Measurements from ENCODE around the gene ELOB. TPM values are rescaled to one million over a fixed set of nuclear protein-coding genes. Genes with fewer than 3 reads are reported as not detected.

ELOB gene
- 178 TPM for total RNA-seq

- Histone ChIP-seq H3K4me3 (ENCODE audit: low read length in 3 of 3) (peak within 1 kb of the TSS; percentile 96 to 99 (median 98)), H3K9ac (ENCODE audit: low read depth in 1 of 3, low read length in 3 of 3) (peak within 1 kb of the TSS; percentile 100), H3K36me3 (ENCODE audit: control insufficient read depth in 3 of 3, insufficient read depth in 3 of 3, low read length in 3 of 3) (peaks cover 18 to 26% (median 24%) of the 10 kb centered on the region in 3 donors), H3K9me3 (ENCODE audit: control insufficient read depth in 3 of 3, low read length in 3 of 3) (no peaks in the 10 kb centered on the region), H3K27ac (ENCODE audit: low read depth, low read length) (peak within 1 kb of the TSS; percentile 100), H3K4me1 (ENCODE audit: control insufficient read depth in 3 of 3, insufficient read depth in 3 of 3, low read length in 3 of 3) (peaks cover 32 to 49% (median 38%) of the 10 kb centered on the region in 3 donors), H3K27me3 (ENCODE audit: control insufficient read depth in 3 of 3, insufficient read depth in 3 of 3, low read length in 3 of 3) (no peaks in the 10 kb centered on the region)
These were observed at the start of gene ELOB for GRCh38 chr16:2777231-2777902. ELOB (minus strand) TSS chr16:2777280; CDS start chr16:2777239, 41 bp downstream.

DNA sequence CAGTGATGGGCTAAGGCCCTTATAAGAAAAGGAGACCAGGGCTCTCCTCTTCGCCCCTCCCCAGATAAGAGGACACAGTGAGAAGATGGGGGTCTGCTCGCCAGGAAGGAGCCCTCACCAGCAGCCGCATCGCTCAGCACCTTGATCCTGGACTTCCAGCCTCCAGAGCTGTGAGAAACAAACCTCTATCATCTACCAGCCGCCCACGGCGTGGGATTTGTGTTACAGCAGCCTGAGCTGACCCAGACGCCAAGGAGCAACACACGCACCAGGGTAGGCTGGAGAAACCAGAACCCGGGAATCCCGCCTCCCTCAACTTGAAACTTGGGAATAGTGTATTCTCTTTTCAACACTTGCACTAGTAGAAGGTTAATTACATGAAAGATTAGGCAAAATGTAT, 48.8 kb upstream of the ELOB start:
- Histone ChIP-seq H3K9me3 (ENCODE audit: control insufficient read depth in 3 of 3, low read length in 3 of 3) (no peaks in the 10 kb centered on the region), H3K4me1 (ENCODE audit: control insufficient read depth in 3 of 3, insufficient read depth in 3 of 3, low read length in 3 of 3) (no peaks in the 10 kb centered on the region), H3K4me3 (ENCODE audit: low read length in 3 of 3) (no peak overlapping the region), H3K27me3 (ENCODE audit: control insufficient read depth in 3 of 3, insufficient read depth in 3 of 3, low read length in 3 of 3) (peaks cover 7 to 43% (median 32%) of the 10 kb centered on the region in 3 donors), H3K36me3 (ENCODE audit: control insufficient read depth in 3 of 3, insufficient read depth in 3 of 3, low read length in 3 of 3) (no peaks in the 10 kb centered on the region), H3K27ac (ENCODE audit: low read depth, low read length) (no peak overlapping the region), H3K9ac (ENCODE audit: low read depth in 1 of 3, low read length in 3 of 3) (no peak overlapping the region)

DNA sequence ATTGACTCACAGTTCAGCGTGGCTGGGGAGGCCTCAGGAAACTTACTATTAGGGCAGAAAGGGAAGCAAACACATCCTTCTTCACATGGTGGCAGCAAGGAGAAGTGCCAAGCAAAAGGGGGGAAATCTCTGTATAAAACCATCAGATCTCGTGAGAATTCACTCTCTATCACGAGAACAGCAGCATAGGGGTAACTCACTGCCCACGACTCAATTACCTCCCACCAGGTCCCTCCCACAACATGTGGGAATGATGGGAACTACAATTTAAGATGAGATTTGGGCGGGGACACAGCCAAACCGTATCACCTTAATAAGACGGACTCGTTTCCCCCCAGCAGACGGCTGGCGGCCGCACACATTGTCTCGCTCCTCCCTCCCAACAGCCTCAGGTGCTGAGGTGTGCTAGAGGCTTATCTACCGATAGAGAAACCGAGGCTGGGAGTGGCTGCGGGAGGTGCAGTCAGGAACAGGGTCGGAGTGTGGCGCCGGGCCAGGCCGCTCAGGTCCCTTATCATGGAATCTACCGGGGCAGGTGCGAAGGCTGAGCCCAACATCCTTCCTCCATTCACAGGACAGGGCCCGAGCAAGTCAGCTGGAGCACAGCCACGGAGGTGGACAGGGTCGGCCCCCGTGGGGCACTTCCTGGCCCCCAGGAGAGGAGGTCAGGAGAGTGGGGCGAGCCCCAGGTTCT, 48.1 kb upstream of the ELOB start:
- no peak overlapping the region for H3K9ac ChIP-seq (ENCODE audit: low read depth in 1 of 3, low read length in 3 of 3)
- peaks cover under 1 to 37% (median 34%) of the 10 kb centered on the region in 3 donors for H3K27me3 ChIP-seq (ENCODE audit: control insufficient read depth in 3 of 3, insufficient read depth in 3 of 3, low read length in 3 of 3)
- no peaks in the 10 kb centered on the region for H3K4me1 ChIP-seq (ENCODE audit: control insufficient read depth in 3 of 3, insufficient read depth in 3 of 3, low read length in 3 of 3)
- no peaks in the 10 kb centered on the region for H3K36me3 ChIP-seq (ENCODE audit: control insufficient read depth in 3 of 3, insufficient read depth in 3 of 3, low read length in 3 of 3)
- H3K27ac ChIP-seq (ENCODE audit: low read depth, low read length): no peak overlapping the region
- H3K4me3 ChIP-seq (ENCODE audit: low read length in 3 of 3): no peak overlapping the region
- no peaks in the 10 kb centered on the region for H3K9me3 ChIP-seq (ENCODE audit: control insufficient read depth in 3 of 3, low read length in 3 of 3)

GRCh38 chr16:2824626-2825025, 47.5 kb upstream of the ELOB start:
- H3K4me3 ChIP-seq (ENCODE audit: low read length in 3 of 3): no peak overlapping the region
- no peaks in the 10 kb centered on the region for H3K4me1 ChIP-seq (ENCODE audit: control insufficient read depth in 3 of 3, insufficient read depth in 3 of 3, low read length in 3 of 3)
- no peak overlapping the region for H3K9ac ChIP-seq (ENCODE audit: low read depth in 1 of 3, low read length in 3 of 3)
- H3K27ac ChIP-seq (ENCODE audit: low read depth, low read length): no peak overlapping the region
- H3K27me3 ChIP-seq (ENCODE audit: control insufficient read depth in 3 of 3, insufficient read depth in 3 of 3, low read length in 3 of 3): peaks cover 6 to 37% (median 33%) of the 10 kb centered on the region in 3 donors
- H3K36me3 ChIP-seq (ENCODE audit: control insufficient read depth in 3 of 3, insufficient read depth in 3 of 3, low read length in 3 of 3): no peaks in the 10 kb centered on the region
- no peaks in the 10 kb centered on the region for H3K9me3 ChIP-seq (ENCODE audit: control insufficient read depth in 3 of 3, low read length in 3 of 3)

- no peak overlapping the region for H3K9ac ChIP-seq (ENCODE audit: low read depth in 1 of 3, low read length in 3 of 3)
- H3K27ac ChIP-seq (ENCODE audit: low read depth, low read length): no peak overlapping the region
These were observed 45.4 kb upstream of the ELOB start for GRCh38 chr16:2822496-2822895.

GRCh38 chr16:2822158-2822495, 45.0 kb upstream of the ELOB start:
- Histone ChIP-seq H3K4me1 (ENCODE audit: control insufficient read depth in 3 of 3, insufficient read depth in 3 of 3, low read length in 3 of 3) (no peaks in the 10 kb centered on the region), H3K36me3 (ENCODE audit: control insufficient read depth in 3 of 3, insufficient read depth in 3 of 3, low read length in 3 of 3) (no peaks in the 10 kb centered on the region), H3K4me3 (ENCODE audit: low read length in 3 of 3) (no peak overlapping the region), H3K27ac (ENCODE audit: low read depth, low read length) (no peak overlapping the region), H3K9ac (ENCODE audit: low read depth in 1 of 3, low read length in 3 of 3) (no peak overlapping the region), H3K27me3 (ENCODE audit: control insufficient read depth in 3 of 3, insufficient read depth in 3 of 3, low read length in 3 of 3) (peaks cover 7 to 33% (median 27%) of the 10 kb centered on the region in 3 donors), H3K9me3 (ENCODE audit: control insufficient read depth in 3 of 3, low read length in 3 of 3) (no peaks in the 10 kb centered on the region)

More at GRCh38 chr16:2822496-2822895, 45.4 kb upstream of the ELOB start:
- Histone ChIP-seq H3K4me3 (ENCODE audit: low read length in 3 of 3) (no peak overlapping the region), H3K4me1 (ENCODE audit: control insufficient read depth in 3 of 3, insufficient read depth in 3 of 3, low read length in 3 of 3) (no peaks in the 10 kb centered on the region), H3K9me3 (ENCODE audit: control insufficient read depth in 3 of 3, low read length in 3 of 3) (no peaks in the 10 kb centered on the region), H3K27me3 (ENCODE audit: control insufficient read depth in 3 of 3, insufficient read depth in 3 of 3, low read length in 3 of 3) (peaks cover 7 to 34% (median 27%) of the 10 kb centered on the region in 3 donors), H3K36me3 (ENCODE audit: control insufficient read depth in 3 of 3, insufficient read depth in 3 of 3, low read length in 3 of 3) (no peaks in the 10 kb centered on the region)

DNA sequence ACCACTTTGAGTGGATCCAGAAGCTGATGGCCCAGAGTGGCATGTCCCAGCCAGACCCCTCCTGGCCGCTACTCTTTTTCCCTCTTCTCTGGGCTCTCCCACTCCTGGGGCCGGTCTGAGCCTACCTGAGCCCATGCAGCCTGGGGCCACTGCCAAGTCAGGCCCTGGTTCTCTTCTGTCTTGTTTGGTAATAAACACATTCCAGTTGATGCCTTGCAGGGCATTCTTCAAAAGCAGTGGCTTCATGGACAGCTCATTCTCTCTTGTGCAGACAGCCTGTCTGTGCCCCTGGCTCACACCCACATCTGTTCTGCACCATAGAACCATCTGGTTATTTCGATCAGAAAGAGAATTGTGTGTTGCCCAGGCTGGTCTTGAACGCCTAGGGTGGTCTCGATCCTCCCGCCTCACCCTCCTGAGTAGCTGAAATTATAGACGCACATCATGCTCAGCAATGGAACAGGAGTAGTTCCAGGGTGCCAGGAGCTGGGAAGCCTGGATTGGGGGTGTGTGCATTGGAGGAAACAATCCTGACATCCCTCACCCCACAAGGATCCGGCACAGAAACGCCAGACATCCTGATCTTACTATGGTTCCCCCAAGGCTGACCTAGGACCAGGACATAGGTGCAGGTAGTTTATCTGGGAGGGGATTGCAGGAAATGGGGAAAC, 44.5 kb upstream of the ELOB start:
- no peaks in the 10 kb centered on the region for H3K36me3 ChIP-seq (ENCODE audit: control insufficient read depth in 3 of 3, insufficient read depth in 3 of 3, low read length in 3 of 3)
- peaks cover 7 to 37% (median 27%) of the 10 kb centered on the region in 3 donors for H3K27me3 ChIP-seq (ENCODE audit: control insufficient read depth in 3 of 3, insufficient read depth in 3 of 3, low read length in 3 of 3)
- H3K27ac ChIP-seq (ENCODE audit: low read depth, low read length): no peak overlapping the region
- no peak overlapping the region for H3K9ac ChIP-seq (ENCODE audit: low read depth in 1 of 3, low read length in 3 of 3)
- H3K4me1 ChIP-seq (ENCODE audit: control insufficient read depth in 3 of 3, insufficient read depth in 3 of 3, low read length in 3 of 3): no peaks in the 10 kb centered on the region
- no peaks in the 10 kb centered on the region for H3K9me3 ChIP-seq (ENCODE audit: control insufficient read depth in 3 of 3, low read length in 3 of 3)
- H3K4me3 ChIP-seq (ENCODE audit: low read length in 3 of 3): no peak overlapping the region

GRCh38 chr16:2820836-2821486, 43.9 kb upstream of the ELOB start:
- no peaks in the 10 kb centered on the region for H3K36me3 ChIP-seq (ENCODE audit: control insufficient read depth in 3 of 3, insufficient read depth in 3 of 3, low read length in 3 of 3)
- H3K4me1 ChIP-seq (ENCODE audit: control insufficient read depth in 3 of 3, insufficient read depth in 3 of 3, low read length in 3 of 3): no peaks in the 10 kb centered on the region
- no peaks in the 10 kb centered on the region for H3K9me3 ChIP-seq (ENCODE audit: control insufficient read depth in 3 of 3, low read length in 3 of 3)
- H3K9ac ChIP-seq (ENCODE audit: low read depth in 1 of 3, low read length in 3 of 3): no peak overlapping the region
- no peak overlapping the region for H3K27ac ChIP-seq (ENCODE audit: low read depth, low read length)
- H3K4me3 ChIP-seq (ENCODE audit: low read length in 3 of 3): no peak overlapping the region
- H3K27me3 ChIP-seq (ENCODE audit: control insufficient read depth in 3 of 3, insufficient read depth in 3 of 3, low read length in 3 of 3): peaks cover 7 to 39% (median 27%) of the 10 kb centered on the region in 3 donors

DNA sequence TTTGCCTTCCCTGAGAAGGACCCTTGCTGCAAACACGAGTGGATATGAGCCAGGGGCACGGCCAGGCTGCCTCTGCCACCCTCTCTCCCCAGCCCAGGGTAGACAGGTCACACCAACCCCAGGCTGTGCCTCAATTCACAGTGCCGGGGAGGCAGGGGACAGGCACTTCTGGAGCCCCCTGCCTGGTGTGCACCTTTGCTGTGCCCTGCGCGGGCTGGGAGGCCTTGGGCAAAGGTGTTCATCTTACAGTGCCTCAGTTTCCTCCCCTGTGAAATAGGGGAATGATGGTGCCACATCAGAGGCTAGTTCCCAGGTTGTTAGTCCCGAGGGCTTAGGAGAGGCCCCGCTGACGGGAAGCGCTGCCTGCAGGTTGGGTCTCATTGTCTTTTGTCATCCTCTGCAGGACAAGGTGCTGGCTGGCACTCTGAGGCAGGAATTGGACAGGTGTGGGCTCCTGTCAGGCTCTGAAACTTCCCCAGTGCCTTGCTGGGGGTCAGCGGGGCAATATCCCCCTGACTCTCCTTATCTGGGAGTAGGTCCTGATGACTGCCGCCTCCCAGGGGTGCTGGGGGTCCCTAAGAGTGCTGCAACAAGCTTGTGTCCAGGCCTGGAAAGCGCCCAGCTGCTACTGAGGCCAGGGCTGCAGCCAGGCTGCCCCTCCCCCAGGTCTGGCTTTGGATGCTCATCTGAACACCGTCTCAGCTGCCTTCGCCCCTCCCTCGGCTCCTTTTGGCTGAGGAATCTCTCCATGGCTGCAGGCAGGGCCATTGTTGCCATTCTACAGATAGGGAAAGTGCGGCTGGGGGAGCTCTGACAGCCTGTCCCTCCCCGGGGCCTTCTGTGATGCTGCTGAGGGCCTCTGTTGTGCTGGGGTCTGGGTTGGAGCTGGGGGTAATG, 43.1 kb upstream of the ELOB start:
- no peaks in the 10 kb centered on the region for H3K36me3 ChIP-seq (ENCODE audit: control insufficient read depth in 3 of 3, insufficient read depth in 3 of 3, low read length in 3 of 3)
- no peaks in the 10 kb centered on the region for H3K9me3 ChIP-seq (ENCODE audit: control insufficient read depth in 3 of 3, low read length in 3 of 3)
- H3K27me3 ChIP-seq (ENCODE audit: control insufficient read depth in 3 of 3, insufficient read depth in 3 of 3, low read length in 3 of 3): peaks cover 7 to 44% (median 29%) of the 10 kb centered on the region in 3 donors
- H3K4me1 ChIP-seq (ENCODE audit: control insufficient read depth in 3 of 3, insufficient read depth in 3 of 3, low read length in 3 of 3): no peaks in the 10 kb centered on the region
- H3K9ac ChIP-seq (ENCODE audit: low read depth in 1 of 3, low read length in 3 of 3): no peak overlapping the region
- H3K4me3 ChIP-seq (ENCODE audit: low read length in 3 of 3): no peak overlapping the region
- H3K27ac ChIP-seq (ENCODE audit: low read depth, low read length): no peak overlapping the region

All from skeletal muscle tissue (tissue), 4 donors.